RPMI7951 (cell line): Measurements from ENCODE around the gene PGD. TPM values are rescaled to one million over a fixed set of nuclear protein-coding genes. Genes with fewer than 3 reads are reported as not detected.
"Not testable (repeated sequence)": the region's sequence is repeated elsewhere in the genome, so short reads cannot be mapped to it uniquely, and the experiment has no call there.

Experiments used
- DNase-seq: peaks from one replicate; pipeline ENCODE4 v3.0.0-alpha.2; 2012; ENCODE audit warnings: low read depth
- total RNA-seq: library from RNA; depleted of rRNA; stranded (reverse); fragments of >200 nt; shearing (Covaris generic); gene quantifications from 2 replicates; pipeline ENCODE4 v1.2.3, GENCODE V29; 2014; rRNA removed

Gene PGD
- total RNA-seq, 1 experiment from 2014 or later, result 79.9 TPM

DNA sequence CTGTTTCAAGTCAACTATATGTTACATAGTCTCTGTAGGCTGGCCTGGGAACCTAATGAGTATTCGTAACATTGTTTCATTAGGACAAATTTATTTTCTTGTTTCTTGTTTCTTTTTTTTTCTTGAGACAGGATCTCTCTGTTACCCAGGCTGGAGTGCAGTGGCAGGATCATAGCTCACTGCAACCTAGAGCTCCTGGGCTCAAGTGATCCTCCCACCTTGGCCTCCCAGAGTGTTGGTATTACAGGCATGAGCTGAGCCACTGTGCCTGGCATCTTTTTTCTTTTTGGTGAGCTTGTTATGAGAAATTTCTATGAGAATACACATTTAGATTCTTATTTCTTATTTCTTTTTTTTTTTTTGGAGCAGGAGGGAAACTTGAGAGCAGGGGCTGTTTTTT is 38.2 kb downstream of the PGD start:
- no peak for DNase-seq

- DNase-seq, result no peak
These were observed 39.9 kb downstream of the PGD start for GRCh38 chr1:10438677-10439163.

GRCh38 chr1:10440305-10440704 is 41.4 kb downstream of the PGD start:
- DNase-seq, result no peak

GRCh38 chr1:10440794-10441193 is 41.9 kb downstream of the PGD start:
- DNase-seq, result no peak

DNA sequence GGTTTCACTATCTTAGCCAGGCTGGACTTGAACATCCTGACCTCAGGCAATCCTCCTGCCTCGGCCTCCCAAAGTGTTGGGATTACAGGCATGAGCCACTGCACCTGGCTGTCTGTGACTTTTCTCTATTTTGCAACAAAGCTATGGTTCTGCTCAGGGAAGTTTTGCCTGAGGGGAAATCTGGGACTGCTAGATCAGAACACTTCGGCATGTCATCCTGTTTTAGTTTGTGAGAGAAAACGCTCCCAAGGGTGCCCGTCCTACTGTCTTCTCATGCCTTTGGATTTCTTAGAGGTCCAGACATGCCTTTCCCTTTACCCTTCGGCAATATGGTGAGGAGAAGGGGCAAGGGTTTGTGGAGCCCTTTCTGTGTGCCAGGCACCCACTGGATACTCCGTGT is 45.4 kb downstream of the PGD start:
- DNase-seq, result no peak

GRCh38 chr1:10444795-10445397 is 46.0 kb downstream of the PGD start:
- no peak for DNase-seq

- no peak for DNase-seq
These were observed 48.0 kb downstream of the PGD start for GRCh38 chr1:10446790-10447422.

DNA sequence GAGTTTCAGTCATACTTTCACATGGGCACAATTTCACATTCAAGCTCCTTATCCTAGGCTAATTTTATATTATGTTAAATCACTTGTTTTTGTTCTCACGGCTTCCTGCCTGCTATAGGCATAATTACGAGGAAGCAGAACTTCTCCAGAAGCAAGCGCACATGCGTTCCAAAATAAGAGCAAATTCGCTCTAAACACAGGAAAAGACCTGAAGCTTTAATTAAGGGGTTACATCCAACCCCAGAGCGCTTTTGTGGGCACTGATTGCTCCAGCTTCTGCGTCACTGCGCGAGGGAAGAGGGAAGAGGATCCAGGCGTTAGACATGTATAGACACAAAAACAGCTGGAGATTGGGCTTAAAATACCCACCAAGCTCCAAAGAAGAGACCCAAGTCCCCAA is 50.9 kb downstream of the PGD start, which contains the start of gene CORT:
TSS of gene CORT (plus strand) at position 281 of the 400 bp plus-strand sequence. CDS start 193 bp downstream, outside the sequence.
- no peak for DNase-seq

- no peak for DNase-seq
These were observed 51.4 kb downstream of the PGD start for GRCh38 chr1:10450156-10450814.

GRCh38 chr1:10450836-10451235 is 52.0 kb downstream of the PGD start:
- no peak for DNase-seq

- DNase-seq, result peak; percentile 69
These were observed 52.4 kb downstream of the PGD start for GRCh38 chr1:10451287-10451686.

DNA sequence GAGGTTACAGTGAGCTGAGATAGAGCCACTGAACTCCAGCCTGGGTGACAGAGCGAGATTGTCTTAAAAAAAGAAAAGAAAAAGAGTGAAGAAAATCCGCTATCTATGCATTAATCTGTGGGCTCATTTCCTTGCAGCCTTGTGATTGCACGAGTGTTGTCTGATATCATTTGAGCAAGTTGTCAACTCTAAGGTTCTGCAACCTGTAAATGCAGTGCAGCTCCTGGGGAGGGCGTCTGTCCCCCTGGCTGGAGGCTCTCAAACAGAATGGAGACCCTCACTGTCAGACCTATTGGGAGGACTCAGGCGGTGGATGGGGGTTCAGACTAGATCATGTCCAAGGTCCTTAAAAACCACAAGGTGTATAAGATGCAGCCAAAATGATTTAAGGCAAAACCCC is 57.2 kb downstream of the PGD start:
- DNase-seq, result no peak

GRCh38 chr1:10456661-10457060 is 57.8 kb downstream of the PGD start:
- DNase-seq, result no peak

DNA sequence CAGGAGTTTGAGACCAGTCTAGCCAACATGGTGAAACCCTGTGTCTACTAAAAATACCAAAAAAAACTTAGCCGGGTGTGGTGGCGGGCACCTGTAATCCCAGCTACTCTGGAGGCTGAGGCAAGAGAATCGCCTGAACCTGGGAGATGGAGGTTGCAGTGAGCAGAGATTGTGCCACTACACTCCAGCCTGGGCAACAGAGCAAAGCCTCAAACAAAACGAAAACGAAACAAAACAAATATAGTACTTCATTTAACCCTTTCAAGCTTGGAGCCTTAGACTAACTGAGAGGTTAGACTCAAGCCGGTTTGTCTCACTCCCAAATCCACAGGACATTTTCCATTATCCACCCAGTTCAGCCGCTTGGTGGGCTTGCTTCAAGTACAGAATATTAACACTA is 58.6 kb downstream of the PGD start:
- DNase-seq, result not testable (repeated sequence)

DNA sequence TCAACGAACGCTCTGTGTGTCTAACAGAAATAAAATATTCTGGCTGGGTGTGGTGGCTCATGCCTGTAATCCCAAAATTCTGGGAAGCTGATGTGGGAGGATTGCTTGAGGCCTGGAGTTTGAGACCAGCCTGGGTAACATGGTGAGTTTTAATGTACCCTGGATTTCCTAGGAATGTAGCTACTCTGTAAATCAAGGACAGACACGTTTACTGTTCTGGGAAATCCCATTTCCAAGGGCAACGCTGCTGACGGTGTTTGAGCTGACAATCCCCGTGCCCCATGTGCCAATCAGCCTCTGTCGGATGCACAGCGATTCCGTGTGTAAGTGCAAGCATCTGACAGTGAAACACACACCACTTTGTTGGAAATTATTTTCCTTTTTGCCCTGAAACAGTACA is 59.0 kb downstream of the PGD start:
- DNase-seq, result no peak

GRCh38 chr1:10459184-10459583 is 60.3 kb downstream of the PGD start:
- DNase-seq, result peak; percentile 76

DNA sequence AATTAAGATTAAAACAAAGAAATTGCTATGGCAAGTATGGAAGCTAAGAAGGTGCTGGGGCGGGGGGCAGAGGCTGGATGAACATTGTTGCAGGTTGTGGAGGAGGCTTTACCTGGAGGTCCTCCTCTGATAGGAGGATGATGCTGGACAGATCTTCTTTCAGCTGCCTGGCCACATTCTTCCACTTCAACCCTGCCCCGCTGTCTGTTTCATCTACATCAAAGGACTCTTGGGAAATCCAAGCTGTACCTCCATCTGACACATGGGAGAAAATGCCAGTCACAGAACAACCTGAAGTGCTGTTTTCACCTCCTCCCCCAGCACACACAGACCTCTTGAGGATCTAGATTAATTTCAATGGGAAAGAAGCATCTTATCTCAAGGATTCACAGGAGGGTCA is 68.2 kb downstream of the PGD start:
- DNase-seq, result no peak

- DNase-seq, result no peak
These were observed 71.2 kb downstream of the PGD start for GRCh38 chr1:10470043-10470442.

Other genes with a start within 250 kb of the PGD start
- gene KIF1B, start 188.5 kb upstream of the PGD start, total RNA-seq, result 11.9 and 12.5 TPM in 2 replicates
- 19.0 and 28.5 TPM in 2 replicates for gene CENPS, start 31.4 kb downstream of the PGD start, total RNA-seq
- gene CORT, start 51.0 kb downstream of the PGD start, total RNA-seq, result not detected in 2 replicates
- 27.4 and 44.4 TPM in 2 replicates for gene DFFA, start 73.5 kb downstream of the PGD start, total RNA-seq
- gene PEX14, start 75.9 kb downstream of the PGD start, total RNA-seq, result 13.6 and 21.5 TPM in 2 replicates